CD4-positive, alpha-beta T cell treated with Interleukin-17A for 1 hour (primary cell): Measurements from ENCODE around the gene C5orf34.
"Not testable (repeated sequence)": the region's sequence is repeated elsewhere in the genome, so short reads cannot be mapped to it uniquely, and the experiment has no call there.

Source experiments
- DNase-seq: peaks from one replicate; pipeline ENCODE4 v3.0.0-alpha.2; 2020

C5orf34 gene

GRCh38 chr5:43511062-43511461 is 3.9 kb downstream of the C5orf34 start:
- not testable (repeated sequence) for DNase-seq

DNA sequence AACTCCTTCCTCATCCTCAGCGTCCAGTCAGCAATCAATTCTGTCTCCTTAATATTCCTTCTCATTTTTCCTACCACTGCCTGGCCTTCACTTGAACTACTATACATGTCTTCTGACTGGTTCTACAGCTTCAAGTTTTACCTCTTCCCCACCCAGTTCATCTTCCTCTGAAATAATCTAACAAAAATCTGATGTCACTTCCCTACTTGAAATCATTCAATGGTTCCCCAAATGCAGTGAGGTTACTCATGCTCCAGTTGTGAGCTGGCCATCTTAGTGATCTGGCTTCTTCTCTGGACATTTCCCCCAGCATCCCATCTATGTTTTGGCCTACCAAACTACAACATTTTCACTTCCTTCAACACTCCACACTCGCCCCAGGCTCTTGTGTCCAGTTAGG is 16.4 kb downstream of the C5orf34 start:
- no peak for DNase-seq

DNA sequence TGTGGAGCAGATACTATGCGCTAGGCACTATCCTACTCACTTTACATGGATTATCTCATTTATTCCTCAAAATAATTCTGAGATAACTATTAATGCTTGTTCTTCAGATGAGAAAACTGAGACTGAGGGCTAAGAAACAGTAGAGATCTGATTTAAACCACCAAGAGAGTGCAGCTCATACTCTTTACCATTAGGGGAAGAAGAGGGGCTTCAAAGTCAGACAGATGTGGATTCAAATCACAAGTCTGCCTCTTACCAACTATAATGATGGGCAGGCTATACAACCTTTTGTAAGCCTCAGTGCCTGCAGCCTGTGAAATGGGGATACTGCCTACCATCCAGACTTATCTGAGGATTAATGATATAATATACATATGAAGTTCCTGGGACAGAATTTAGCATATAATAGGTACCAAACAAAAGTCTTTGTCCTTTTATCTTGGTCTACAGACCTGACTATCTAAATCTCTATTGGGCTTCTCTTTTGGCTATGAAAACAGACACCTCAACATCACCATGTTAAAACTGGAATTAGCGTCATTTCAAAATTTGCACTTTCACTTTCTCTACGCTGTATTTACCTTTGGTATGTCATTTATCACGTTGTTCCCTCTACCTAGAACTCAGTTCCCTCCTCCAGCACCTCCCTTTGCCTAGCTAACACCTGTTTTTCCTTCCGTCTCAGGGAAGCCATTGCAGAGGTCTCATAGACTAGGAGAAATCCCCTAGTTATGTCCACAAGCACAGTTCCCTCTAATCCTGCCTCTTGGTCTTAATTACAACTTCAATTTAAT is 17.4 kb downstream of the C5orf34 start:
- no peak for DNase-seq

GRCh38 chr5:43491326-43491725 is 23.6 kb downstream of the C5orf34 start:
- DNase-seq: no peak

GRCh38 chr5:43486353-43486752 is 28.6 kb downstream of the C5orf34 start:
- DNase-seq: no peak

- DNase-seq: peak; percentile 8
Measured at GRCh38 chr5:43485406-43485805, 29.5 kb downstream of the C5orf34 start.

DNA sequence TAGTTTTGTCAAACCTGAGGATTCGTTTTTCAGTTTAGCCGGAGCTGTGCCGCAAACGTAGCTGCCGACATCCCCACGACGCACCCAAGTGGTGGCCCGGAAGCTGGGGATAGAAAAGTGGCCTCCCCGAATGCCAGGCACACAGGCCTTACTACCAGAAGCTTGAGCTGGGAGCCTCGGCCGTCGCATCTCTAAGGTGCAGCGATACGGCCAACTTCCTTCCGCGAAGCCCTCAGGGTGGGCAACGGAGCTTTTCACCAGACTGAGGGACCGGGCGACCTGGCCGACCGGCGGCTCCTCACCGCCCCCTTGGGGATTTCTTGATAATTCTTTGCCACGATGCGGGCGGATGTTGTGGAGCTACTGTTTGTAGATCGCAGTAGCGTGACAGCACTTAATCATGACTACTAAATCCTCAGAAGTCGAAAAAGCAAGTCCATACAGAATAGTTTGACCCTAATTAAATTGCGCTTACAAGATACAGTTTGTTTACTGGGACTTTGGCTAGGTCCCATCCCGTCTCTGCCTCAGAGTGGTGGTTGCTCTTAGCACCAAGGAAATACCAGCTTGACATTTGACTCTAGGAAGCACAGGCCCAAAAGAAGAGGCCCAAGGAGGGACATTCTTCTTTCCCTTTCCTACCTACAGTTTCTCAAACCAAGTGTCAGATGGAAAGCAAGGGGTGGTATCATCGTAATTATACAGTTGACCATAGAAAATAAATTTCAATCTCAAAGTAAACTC is 30.7 kb downstream of the C5orf34 start:
- DNase-seq: peak; percentile 90

DNA sequence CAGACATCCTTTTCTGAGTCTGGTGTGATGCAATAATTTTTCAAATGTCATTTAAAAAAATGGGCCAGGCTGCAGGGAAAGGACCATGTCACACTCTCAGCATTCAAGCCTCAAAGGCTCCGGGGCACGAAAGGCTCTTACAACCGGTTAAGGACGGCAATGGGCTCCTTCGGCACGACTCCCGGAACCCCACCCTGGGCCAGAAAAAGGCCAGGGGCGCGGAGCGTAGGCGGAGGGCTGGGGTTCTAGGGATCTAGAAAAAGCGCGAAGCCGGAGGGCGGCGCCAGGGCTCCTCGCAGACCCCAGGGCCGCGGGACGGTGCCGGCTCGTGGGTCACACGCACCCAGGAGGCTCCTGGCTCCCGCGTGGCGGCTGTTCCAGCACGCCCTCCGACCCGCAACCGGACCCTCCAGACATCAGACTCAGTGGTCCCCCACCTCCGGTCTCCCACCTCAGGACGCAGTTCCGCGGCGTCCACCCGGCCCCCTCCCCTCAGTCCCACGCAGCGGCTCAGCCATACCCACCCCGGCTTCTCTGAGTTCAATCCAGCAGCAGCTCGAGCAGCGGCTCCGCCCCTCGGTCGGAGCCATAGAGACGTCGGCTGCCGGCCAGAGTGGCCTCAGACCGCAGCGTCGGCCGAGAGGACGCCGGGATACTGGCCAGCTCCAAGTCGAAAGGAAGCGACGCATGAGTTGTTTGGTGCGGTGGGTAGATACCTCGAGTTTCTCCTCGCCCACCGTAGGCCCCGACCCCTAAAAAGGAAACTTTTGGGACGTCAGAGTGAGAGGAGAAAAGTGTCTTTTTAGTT is 31.4 kb downstream of the C5orf34 start, which contains the start of gene TMEM267:
Gene TMEM267 (minus strand): TSS at position 568 of the 808 bp plus-strand sequence. CDS start 29,896 bp downstream, outside the sequence.
- DNase-seq: peak; percentile 90

- no peak for DNase-seq
Measured at GRCh38 chr5:43482490-43483297, 32.3 kb downstream of the C5orf34 start.

DNA sequence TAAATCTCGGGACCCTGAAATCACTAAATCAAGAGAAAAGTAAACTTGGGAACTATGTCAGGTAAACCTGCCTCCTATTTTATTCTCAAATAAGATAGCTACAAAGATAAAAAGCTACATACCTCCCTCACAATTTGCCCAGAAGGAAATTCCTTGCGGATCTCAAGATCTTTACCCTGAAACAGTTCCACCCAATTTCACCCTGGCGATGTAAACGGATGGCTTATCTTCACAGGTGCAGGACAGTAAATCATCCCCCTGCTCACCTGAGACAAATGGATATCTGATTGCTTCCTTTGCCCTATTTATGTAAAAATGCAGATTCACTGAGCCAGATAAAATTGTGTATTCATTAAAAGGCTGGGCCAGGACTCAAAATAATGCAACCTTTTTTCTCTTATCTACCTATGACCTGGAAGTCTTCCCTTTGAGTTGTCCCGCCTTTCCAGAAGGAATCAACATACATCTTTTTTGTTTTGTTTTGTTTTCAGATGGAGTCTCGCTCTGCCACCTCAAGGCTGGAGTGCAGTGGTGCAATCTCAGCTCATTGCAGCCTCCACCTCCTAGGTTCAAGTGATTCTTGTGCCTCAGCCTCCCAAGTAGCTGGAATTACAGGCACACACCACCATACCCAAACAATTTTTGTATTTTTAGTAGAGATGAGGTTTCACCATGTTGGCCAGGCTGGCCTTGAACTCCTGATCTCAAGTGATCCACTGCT is 45.1 kb downstream of the C5orf34 start:
- DNase-seq: no peak

GRCh38 chr5:43467100-43467499 is 47.8 kb downstream of the C5orf34 start:
- no peak for DNase-seq

DNA sequence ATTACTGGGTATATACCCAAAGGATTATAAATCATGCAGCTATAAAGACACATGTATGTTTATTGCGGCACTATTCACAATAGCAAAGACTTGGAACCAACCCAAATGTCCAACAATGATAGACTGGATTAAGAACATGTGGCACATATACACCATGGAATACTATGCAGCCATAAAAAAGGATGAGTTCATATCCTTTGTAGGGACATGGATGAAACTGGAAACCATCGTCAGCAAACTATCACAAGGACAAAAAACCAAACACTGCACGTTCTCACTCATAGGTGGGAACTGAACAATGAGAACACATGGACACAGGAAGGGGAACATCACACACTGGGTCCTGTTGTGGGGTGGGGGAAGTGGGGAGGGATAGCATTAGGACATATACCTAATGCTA is 49.5 kb downstream of the C5orf34 start:
- DNase-seq: not testable (repeated sequence)

GRCh38 chr5:43461066-43461465 is 53.9 kb downstream of the C5orf34 start:
- no peak for DNase-seq

GRCh38 chr5:43456556-43456955 is 58.4 kb downstream of the C5orf34 start:
- no peak for DNase-seq

DNA sequence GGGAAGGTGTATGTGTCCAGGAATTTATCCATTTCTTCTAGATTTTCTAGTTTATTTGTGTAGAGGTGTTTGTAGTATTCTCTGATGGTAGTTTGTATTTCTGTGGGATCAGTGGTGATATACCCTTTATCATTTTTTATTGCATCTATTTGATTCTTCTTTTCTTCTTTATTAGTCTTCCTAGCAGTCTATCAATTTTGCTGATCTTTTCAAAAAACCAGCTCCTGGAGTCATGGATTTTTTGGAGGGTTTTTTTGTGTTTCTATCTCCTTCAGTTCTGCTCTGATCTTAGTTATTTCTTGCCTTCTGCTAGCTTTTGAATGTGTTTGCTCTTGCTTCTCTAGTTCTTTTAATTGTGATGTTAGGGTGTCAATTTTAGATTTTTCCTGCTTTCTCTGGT is 73.4 kb downstream of the C5orf34 start:
- not testable (repeated sequence) for DNase-seq

GRCh38 chr5:43437062-43437660 is 77.8 kb downstream of the C5orf34 start:
- no peak for DNase-seq
